Stimulated activated CD4-positive, alpha-beta T cell treated with anti-CD3 and anti-CD28 coated beads, Interleukin-1b, Interleukin-23, amount 100 ng/mL, for 1 hour (primary cell): ENCODE data around the gene SLIT3.

Experiments used
- DNase-seq, 2 donors: peaks; one replicate each; pipeline ENCODE4 v3.0.0-alpha.2; 2020; ENCODE audit warnings: low read depth in 2 of 2

SLIT3 gene

DNA sequence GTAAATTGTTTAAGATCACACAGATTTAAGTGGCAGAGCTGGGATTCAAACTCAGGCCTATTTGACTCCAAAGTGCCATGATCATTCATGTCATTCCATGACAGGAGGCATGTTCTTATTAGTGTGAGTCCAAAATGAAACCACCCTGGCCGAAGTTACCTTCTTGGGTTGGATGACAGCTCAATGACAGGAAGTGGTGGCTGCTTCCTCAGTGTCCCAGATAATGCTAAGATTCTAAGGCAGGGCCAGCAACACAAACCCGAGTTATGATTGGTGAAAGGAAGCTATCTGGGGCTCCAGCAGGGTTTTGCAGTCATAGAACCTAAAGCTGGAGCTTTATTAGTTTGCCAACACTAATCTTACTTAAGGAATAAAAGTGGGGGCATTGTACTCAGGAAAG, 340.4 kb downstream of the SLIT3 start:
- DNase-seq: no peak

- no peak for DNase-seq
Observed at GRCh38 chr5:168953351-168953750, 347.6 kb downstream of the SLIT3 start.

DNA sequence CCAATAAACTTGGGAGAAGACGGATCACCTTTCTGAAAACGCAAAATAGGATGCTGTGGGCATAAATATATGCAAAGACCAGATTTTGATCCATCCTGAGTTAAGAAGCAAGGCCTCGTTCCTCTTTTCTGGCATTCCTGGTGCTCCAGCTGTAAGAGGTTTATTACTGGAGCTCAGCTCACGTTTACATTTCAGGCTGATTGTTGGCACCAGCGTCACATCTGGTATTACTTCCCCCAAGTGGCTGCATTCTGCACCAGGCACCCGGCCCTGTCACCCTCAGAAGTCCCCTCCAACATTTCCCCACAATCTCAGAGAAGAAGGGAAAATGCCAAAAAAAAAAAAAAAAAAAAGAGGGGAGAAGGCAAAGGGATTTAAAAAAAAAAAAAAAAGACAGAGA, 348.7 kb downstream of the SLIT3 start:
- no peak for DNase-seq

DNA sequence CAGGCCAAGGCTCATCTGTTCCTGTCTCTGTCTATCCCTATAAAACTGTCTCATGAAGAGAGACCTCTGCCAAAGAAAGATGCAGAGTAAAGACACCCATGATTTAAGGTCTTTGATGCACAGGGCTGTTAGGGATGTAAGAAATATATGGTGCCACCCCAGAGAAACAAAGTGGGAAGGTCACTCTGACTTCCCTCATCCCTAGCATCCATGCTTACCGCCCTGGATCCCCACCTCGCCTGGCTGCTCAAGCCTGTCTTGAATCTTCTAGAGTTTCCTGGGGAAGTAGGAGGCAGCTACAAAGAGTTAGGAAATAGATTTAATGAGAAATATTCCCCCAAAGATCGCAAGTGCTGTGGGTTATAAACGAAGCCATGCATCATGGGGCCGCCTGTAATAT, 349.2 kb downstream of the SLIT3 start:
- DNase-seq: no peak

DNA sequence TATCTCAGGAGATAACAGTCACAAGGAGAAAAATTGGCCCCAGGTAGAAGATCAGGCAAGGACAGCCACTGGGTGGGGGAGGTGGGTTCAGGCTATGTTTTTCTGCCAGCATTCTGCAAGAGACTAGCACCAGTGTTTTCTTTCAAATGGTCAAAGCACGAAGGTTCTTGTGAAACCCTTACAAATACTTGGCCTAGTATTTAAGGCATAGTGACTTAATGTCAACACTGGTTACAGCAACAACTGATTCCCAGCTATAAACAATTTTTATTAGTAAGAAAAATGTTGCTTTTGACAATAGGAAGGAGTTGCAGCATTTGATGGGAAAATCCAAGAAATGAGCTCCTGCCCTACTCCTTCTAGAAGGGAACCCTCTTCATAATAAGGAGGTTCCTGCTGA, 349.6 kb downstream of the SLIT3 start:
- no peak for DNase-seq

GRCh38 chr5:168950241-168950951, 350.5 kb downstream of the SLIT3 start:
- no peak for DNase-seq

GRCh38 chr5:168948746-168949145, 352.2 kb downstream of the SLIT3 start:
- DNase-seq: no peak

- DNase-seq: no peak
Observed at GRCh38 chr5:168947212-168947868, 353.6 kb downstream of the SLIT3 start.

- DNase-seq: no peak
Observed at GRCh38 chr5:168946363-168946762, 354.6 kb downstream of the SLIT3 start.

- DNase-seq: no peak
Observed at GRCh38 chr5:168944004-168944403, 356.9 kb downstream of the SLIT3 start.

GRCh38 chr5:168943091-168943884, 357.7 kb downstream of the SLIT3 start:
- no peak for DNase-seq

GRCh38 chr5:168941901-168942300, 359.0 kb downstream of the SLIT3 start:
- no peak for DNase-seq

DNA sequence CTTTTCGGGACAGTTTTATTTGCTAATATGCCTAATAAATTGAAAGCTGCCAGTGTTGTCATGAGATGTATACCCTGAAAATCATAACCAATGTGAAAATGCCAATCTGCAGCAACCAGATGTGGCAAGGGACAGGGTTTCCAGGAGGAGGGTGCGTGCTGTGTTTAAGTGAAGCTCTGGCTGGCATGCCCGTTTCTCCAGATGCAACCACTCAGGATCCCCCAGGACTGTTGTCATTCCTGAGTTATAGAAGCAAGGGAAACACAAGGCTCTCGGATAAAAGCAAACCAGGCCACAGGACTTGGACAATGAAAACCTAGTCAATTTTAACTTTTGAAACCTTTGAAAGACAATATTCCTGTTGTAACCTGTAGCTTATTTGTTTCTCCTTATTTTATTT, 360.2 kb downstream of the SLIT3 start:
- no peak for DNase-seq

GRCh38 chr5:168939887-168940544, 360.9 kb downstream of the SLIT3 start:
- DNase-seq: no peak

DNA sequence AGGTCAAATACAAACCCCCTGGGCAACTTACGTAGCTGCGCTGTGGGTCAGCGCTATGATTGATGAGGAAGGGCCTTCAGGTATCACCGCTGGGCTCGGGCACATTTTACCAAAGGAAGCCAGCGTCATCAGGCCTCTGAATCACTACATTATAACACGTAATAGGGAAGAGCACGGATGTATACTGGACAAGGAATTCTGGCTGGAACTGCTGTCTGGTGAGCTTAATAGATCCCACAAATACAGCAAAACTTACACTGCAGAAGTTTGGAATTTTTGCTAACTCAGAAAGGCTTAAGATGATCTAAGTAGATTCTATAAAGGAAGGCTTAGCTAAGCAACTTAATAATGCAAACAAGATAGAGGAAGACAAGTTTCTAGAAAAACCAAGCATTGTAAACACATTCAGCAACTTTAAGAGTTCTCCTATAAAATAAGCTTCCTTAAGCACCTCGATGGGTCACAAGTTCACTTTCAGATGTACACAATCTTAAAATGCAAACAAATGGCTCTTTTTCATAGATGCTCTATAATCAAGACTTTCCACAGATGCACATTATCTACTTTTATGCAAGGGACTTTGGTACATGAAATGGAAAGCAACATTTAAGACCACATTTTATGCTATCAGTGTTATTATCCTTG, 361.7 kb downstream of the SLIT3 start:
- DNase-seq: no peak

GRCh38 chr5:168936511-168936910, 364.4 kb downstream of the SLIT3 start:
- no peak for DNase-seq

- DNase-seq: no peak
Observed at GRCh38 chr5:168935183-168935582, 365.8 kb downstream of the SLIT3 start.

GRCh38 chr5:168934169-168934568, 366.8 kb downstream of the SLIT3 start:
- no peak for DNase-seq

DNA sequence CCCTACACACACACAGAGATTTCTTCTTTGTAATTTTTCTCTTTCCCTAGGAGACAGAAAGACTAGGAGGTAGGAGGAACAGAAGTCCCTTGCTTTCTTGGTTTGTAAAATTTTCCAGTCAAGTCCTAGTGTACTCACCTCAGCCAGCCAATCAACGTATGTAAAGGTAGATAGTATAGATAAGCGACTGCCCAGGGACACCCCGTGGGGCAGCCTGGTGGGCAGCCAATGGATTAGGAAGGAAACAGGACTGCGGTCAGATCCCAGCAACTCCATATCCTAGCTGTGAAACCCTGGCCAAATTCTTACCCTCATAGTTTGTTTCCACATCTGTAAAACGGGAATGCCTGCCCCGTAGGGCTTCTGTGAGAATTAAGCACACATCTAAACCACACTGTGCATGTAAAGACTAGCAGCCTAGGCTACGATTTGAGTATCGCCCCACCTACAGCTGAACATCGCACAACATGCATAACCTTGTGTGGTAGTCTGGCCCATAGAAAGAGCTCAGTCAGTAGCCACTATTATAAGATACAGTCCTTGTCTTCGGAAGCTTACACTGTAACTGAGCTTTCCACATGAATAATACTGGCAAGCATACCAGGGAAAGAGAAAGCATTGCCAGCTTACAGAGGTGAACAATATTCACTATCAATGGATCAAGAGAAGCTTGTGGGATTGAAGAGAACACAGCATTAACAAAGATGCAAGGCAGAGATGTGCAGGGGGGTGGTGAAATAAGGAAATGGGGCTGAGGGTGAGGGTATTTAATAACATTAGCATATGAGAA, 368.3 kb downstream of the SLIT3 start:
- no peak for DNase-seq

GRCh38 chr5:168931638-168932345, 369.1 kb downstream of the SLIT3 start:
- no peak for DNase-seq
